MCF 10A (cell line): ENCODE data around the gene TTC16. TPM values are rescaled to one million over a fixed set of nuclear protein-coding genes. Genes with fewer than 3 reads are reported as not detected.

Experiments used
- BruUV-seq: library from RNA; stranded (reverse); fragments of 400-500 nt; replicated peaks from 2 replicates; lab custom pipeline; 2021; lab: Mats Ljungman, UMichigan
- CTCF ChIA-PET: fragments of 300-600 bp; sonication (Branson Sonifier 250); formaldehyde crosslinking; extraction: SDS; loops from one replicate; lab custom pipeline; 2021; ENCODE audit warnings: antibody characterized with exemption, inconsistent platforms; lab: Yijun Ruan, JAX
- POLR2A ChIA-PET: fragments of 300-600, 350-650 bp; sonication (Branson Sonifier 250); formaldehyde crosslinking; extraction: SDS; loops from one replicate; lab custom pipeline; 2020; ENCODE audit warnings: antibody characterized with exemption, inconsistent platforms; lab: Yijun Ruan, JAX
- DNase-seq: peaks from one replicate; pipeline ENCODE4 v3.0.0-alpha.2; 2018; ENCODE audit not compliant: unreplicated experiment
- H3K27ac Mint-ChIP-seq: one replicate; pipeline ENCODE4 v1.8.0; 2022; ENCODE audit warnings: mild to moderate bottlenecking, low read depth, mixed read lengths; ENCODE audit not compliant: unreplicated experiment
- H3K27me3 Mint-ChIP-seq: one replicate; pipeline ENCODE4 v1.8.0; 2022; ENCODE audit warnings: mixed read lengths; ENCODE audit not compliant: insufficient read depth, unreplicated experiment
- H3K36me3 Mint-ChIP-seq: one replicate; pipeline ENCODE4 v1.8.0; 2022; ENCODE audit warnings: mild to moderate bottlenecking, moderate library complexity, mixed read lengths; ENCODE audit not compliant: insufficient read depth, unreplicated experiment
- H3K4me1 Mint-ChIP-seq: one replicate; pipeline ENCODE4 v1.8.0; 2022; ENCODE audit warnings: mixed read lengths; ENCODE audit not compliant: insufficient read depth, unreplicated experiment
- H3K4me3 Mint-ChIP-seq: one replicate; pipeline ENCODE4 v1.8.0; 2022; ENCODE audit warnings: mild to moderate bottlenecking, moderate library complexity, mixed read lengths; ENCODE audit not compliant: unreplicated experiment
- H3K9me3 Mint-ChIP-seq: one replicate; pipeline ENCODE4 v1.8.0; 2022; ENCODE audit warnings: mixed read lengths; ENCODE audit not compliant: unreplicated experiment
- CTCF ChIP-seq: fragments of 200-600 bp; IDR thresholded peaks from one replicate; pipeline ENCODE4 v1.8.0; 2022; ENCODE audit warnings: antibody characterized with exemption, mild to moderate bottlenecking; ENCODE audit not compliant: unreplicated experiment
- intact Hi-C: fragments of 100-400 bp; cut with micrococcal nuclease; formaldehyde crosslinking; loops from 2 replicates; pipeline ENCODE4 v1.14.1; 2022
- total RNA-seq: library from RNA; stranded (reverse); gene quantifications from 2 replicates; pipeline ENCODE4 v1.2.3, GENCODE V29; 2022

The TTC16 gene
- total RNA-seq, 1 experiment from 2014 or later: 0.19 TPM

- no peaks in the 10 kb centered on the region for H3K4me1 Mint-ChIP-seq
- POLR2A ChIA-PET: interaction anchor here (0.7 to 1.9 kb wide), 16 partner anchors 10 to 202 kb away, joined by 3 to 37 read pairs (median 6); partner anchors contain the start of genes CDK9, DPM2, PTRH1 and ST6GALNAC6
- H3K36me3 Mint-ChIP-seq: peaks cover 6% of the 10 kb centered on the region
- TF ChIP-seq CTCF: no peak
- no peaks in the 10 kb centered on the region for H3K27me3 Mint-ChIP-seq
- no TSS peak for BruUV-seq
- DNase-seq: no peak
- intact Hi-C loops: loop anchor here (1.0 kb wide), 3 partner anchors 50 to 186 kb away; no protein-coding TSS in a partner anchor
- no peaks in the 10 kb centered on the region for H3K9me3 Mint-ChIP-seq
- H3K4me3 Mint-ChIP-seq: peak overlapping the region; percentile 74
- H3K27ac Mint-ChIP-seq: peak overlapping the region; percentile 22
- CTCF ChIA-PET: interaction anchor here (0.7 to 4.2 kb wide), 27 partner anchors 10 to 352 kb away, joined by 3 to 53 read pairs (median 5); partner anchors contain the start of genes CDK9, PTRH1 and TTC16
Measured at GRCh38 chr9:127735530-127736185, 19.8 kb downstream of the TTC16 start.

DNA sequence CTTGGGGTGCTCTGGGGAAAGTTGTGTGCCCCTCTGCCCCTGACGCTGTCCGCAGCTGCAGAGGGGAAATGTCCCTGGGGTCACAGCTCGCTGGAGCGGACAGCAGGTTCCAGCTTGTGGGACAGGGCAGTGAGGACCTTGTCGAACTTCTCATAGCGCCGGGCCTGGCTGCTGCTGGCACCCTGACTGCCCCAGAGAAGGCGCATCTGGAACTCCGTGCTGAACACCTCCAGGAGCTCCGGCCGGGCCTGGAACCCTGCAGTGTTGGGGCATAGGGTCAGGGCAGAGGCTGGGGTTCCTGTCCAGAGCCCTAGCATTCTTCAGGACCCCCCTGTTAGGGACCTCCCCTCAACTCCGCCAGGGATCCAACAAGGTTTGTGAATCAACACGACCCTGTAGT, 22.8 kb downstream of the TTC16 start:
- no TSS peak for BruUV-seq
- DNase-seq: no peak
- ChIA-PET POLR2A (interaction anchor here (3.8 kb wide), 1 partner anchor 31 kb away, joined by 50 read pairs; no protein-coding TSS in a partner anchor), CTCF (interaction anchor here (0.6 to 3.2 kb wide), 4 partner anchors 46 to 317 kb away, joined by 3 to 14 read pairs (median 8); no protein-coding TSS in a partner anchor)
- no peaks in the 10 kb centered on the region for H3K9me3 Mint-ChIP-seq
- H3K27me3 Mint-ChIP-seq: no peaks in the 10 kb centered on the region
- no peaks in the 10 kb centered on the region for H3K4me1 Mint-ChIP-seq
- intact Hi-C loops: no loop called here
- no peak overlapping the region for H3K27ac Mint-ChIP-seq
- H3K4me3 Mint-ChIP-seq: no peak overlapping the region
- TF ChIP-seq CTCF: no peak
- H3K36me3 Mint-ChIP-seq: no peaks in the 10 kb centered on the region

GRCh38 chr9:127739614-127740330, 23.9 kb downstream of the TTC16 start:
- no TSS peak for BruUV-seq
- Mint-ChIP-seq H3K27ac (no peak overlapping the region), H3K4me1 (no peaks in the 10 kb centered on the region), H3K36me3 (no peaks in the 10 kb centered on the region), H3K27me3 (no peaks in the 10 kb centered on the region), H3K4me3 (peak overlapping the region; percentile 33), H3K9me3 (no peaks in the 10 kb centered on the region)
- ChIA-PET CTCF (interaction anchor here (0.8 to 3.2 kb wide), 10 partner anchors 11 to 189 kb away, joined by 3 to 14 read pairs (median 4); partner anchors contain the start of gene CDK9), POLR2A (interaction anchor here (0.6 to 3.8 kb wide), 22 partner anchors 12 to 181 kb away, joined by 3 to 50 read pairs (median 5); partner anchors contain the start of genes CDK9, FPGS, PTRH1 and ST6GALNAC4)
- intact Hi-C loops: loop anchor here (1.0 kb wide), 2 partner anchors 46 to 180 kb away; no protein-coding TSS in a partner anchor
- TF ChIP-seq CTCF: no peak
- peak; percentile 38 for DNase-seq
